Stimulated activated naive CD4-positive, alpha-beta T cell (primary cell): ENCODE results near the gene MAP2.

Experiments used
- DNase-seq, 6 experiments: peaks; one replicate each; lab custom pipeline; 2025; lab: John Stamatoyannopoulos, UW

Gene MAP2

GRCh38 chr2:209424199-209424701, 403 bp downstream of the MAP2 start:
- DNase-seq: peak in 1 of 6 experiments; percentile 8

- no peak for DNase-seq
Observed at GRCh38 chr2:209424781-209425470, 1.1 kb downstream of the MAP2 start.

GRCh38 chr2:209425471-209426071, 1.7 kb downstream of the MAP2 start:
- no peak for DNase-seq

GRCh38 chr2:209426432-209426831, 2.6 kb downstream of the MAP2 start:
- no peak for DNase-seq

GRCh38 chr2:209431701-209432100, 7.9 kb downstream of the MAP2 start:
- no peak for DNase-seq

- DNase-seq: no peak
Observed at GRCh38 chr2:209441541-209441940, 17.7 kb downstream of the MAP2 start.

GRCh38 chr2:209442939-209443338, 19.1 kb downstream of the MAP2 start:
- no peak for DNase-seq

- no peak for DNase-seq
Observed at GRCh38 chr2:209445485-209445884, 21.6 kb downstream of the MAP2 start.

- DNase-seq: no peak
Observed at GRCh38 chr2:209451209-209451834, 27.5 kb downstream of the MAP2 start.

DNA sequence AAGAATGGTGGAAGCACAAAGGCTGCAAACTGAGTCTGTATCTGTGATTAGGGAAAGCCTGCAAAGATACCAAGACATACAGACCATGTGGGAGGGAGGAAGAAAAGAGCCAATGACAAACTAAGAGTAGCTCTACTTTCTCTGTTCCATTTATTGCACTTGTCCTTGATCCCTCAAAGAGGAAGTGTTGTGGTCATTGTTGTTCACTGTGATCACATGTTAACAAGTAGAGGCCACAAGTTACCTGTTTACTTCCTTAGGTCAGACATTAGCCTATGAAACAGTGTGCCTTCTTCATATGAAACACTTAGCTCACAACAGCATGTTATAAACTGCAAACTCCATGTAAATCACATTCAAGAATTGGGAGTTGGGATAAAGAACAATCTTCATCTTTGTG, 32.6 kb downstream of the MAP2 start:
- no peak for DNase-seq

DNA sequence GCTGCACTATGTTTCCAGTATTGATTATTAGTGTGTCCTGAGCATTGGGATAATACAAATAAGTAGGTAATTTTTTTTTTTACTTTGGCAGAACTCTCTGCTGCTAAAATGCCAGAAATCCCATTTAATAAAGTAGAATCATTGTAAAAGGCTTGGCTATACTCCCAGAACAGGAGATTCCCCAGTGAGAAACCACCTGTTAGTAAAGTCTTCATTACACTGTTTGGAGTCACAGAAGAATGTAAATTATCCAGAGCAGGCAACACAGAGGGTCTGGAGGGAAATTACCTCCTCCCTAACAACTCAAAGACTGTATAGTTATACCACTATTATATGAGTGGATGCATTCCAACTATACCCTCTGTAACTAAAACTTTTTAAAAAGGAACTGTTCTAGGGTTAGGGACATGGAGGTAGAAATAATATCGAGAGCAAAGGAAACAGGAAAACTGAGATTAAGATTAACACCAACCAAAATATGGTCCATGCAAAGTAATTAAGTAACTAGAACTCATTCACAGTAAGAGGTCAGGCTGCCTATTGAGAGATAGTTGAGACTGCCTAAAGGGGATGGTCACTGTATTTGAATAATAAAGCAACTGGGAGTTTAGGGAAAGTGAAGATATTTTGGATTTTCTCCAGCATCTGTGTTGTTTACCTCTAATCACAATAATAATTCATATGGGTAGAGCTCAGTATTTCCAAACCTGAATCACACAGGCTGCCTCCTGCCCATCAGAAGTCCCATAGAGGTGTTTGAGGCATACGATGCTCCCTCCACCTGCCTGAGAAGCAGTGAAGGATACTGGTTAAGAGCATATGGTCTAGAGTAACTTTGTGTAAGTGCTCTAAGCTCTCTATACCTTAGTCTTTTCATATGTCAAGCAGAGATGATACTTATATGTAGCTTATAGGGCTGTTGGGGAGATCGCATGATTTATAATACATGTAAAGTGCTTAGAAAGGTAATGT, 34.4 kb downstream of the MAP2 start:
- DNase-seq: no peak

DNA sequence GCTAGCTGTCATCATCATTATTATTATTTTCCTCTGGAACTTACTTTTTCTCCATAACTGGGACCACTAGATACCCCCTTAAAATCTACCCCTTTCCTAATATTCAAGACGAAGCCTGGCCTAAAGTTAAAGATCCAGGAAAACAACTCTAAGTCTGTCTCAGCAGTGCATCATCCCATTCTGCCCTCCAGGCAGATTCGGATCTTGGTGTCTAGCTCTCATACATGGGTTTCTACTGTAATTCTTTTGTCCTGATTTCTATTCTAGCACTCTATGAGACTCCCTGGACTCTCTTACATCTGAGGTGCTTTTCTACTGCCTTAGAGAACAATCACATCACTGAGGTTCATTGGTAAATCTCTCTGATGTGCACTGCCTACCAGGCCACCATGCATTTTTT, 35.5 kb downstream of the MAP2 start:
- DNase-seq: no peak

DNA sequence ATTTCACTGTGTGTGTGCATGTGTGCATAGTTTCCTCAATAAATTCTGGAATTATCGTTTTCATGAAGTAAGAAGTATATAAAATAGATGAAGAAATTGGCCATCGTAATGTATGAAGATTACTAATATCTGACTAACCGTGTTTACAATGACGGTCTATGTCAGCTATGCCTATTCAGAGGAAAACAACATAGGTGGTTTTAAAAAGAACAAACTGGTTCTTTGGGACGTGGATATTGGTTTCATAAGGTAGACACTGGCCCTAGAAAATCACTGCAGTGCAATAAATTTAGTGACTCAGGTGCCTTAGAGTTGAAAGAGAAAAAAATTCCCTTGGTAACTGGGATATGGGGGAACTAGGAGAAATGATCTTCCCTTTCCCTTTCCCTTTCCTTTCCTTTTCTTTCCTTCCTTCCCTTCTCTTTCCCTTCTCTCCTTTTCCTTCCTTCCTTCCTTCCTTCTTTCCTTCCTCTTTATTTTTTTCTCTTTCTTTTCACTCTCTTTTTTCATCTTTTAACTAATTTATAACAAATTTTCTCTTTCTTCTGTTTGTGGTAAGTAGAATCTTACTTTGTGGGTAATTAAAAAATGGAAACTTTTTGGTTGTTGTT, 36.4 kb downstream of the MAP2 start:
- no peak for DNase-seq

- DNase-seq: no peak
Observed at GRCh38 chr2:209463226-209463625, 39.4 kb downstream of the MAP2 start.

DNA sequence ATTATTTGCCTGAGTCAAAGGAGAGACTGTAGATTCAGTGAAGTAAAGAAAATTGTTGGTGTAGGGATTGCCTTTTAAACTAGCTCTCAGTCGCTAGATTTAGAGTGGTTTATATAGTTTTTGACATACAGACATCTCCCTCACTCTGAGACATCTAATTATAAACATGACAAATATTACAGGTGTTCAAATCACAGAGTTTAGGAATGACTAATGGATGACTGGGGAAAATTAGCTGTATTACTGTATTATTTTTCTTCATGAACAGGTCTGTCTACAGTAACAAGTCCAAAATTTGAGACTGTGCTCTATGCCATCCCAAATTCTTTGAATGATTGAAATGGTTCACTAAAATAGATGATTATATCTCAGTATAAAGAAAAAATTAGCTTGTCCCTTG, 40.0 kb downstream of the MAP2 start:
- DNase-seq: no peak

DNA sequence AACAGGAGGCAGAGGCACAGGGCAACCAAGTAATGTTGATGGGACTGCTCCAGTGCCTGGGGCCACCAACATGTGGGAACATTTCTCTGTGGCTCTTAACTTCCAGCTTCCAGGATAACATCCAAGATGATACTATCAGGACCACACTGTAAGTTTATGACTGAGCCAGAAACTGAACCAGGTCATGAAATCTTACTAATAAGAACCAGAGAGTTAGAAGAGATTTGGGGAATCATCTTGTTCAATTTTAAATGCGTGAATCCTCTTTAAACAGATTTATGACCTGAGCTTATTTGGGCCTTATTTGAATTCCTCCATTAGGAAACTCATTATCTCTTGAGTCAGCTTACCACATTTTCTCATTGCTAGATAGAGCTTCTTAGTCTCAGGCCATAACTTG, 45.0 kb downstream of the MAP2 start:
- no peak for DNase-seq

- DNase-seq: no peak
Observed at GRCh38 chr2:209469481-209469880, 45.6 kb downstream of the MAP2 start.

DNA sequence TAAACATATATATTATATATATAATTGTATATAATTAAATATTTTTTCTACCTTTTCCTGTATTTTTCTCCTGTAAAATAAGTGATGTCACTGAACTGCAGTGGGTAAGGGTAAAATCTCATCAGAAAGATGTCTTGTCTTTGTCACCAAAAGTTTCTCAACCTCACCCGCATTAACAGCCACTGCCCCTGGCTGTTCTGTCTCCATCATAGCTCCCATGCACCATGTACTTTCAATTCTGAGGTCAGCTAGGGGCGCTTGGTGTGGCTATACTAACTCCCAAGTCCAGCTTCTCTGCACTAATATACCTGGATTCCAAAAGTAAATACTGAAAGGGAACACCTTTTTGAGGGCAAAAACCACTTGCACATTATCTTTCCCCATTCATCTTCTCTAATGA, 46.6 kb downstream of the MAP2 start:
- DNase-seq: no peak

- DNase-seq: no peak
Observed at GRCh38 chr2:209471037-209471436, 47.2 kb downstream of the MAP2 start.

GRCh38 chr2:209472112-209472832, 48.4 kb downstream of the MAP2 start:
- no peak for DNase-seq

DNA sequence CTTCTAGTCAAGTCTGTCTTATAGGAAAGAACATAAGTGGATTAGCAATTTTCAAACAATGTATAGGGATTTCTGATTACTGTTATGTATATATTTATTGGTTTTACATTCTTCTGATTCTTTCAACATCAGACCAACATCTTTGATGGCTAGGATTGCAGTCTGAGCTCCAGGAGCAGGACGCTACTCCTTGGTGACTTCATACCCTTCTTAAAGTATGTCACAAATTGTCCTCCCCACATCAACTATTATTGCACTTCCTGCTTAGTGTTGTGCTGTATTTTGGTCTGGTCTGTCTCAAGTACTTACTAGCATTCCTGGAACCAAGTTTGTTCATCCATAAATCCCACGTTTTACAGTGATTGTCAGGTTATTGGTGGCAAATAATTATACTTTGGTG, 49.0 kb downstream of the MAP2 start:
- DNase-seq: no peak
